ENCODE results near the gene TCEA2. TPM values are rescaled to one million over a fixed set of nuclear protein-coding genes. Genes with fewer than 3 reads are reported as not detected.
A peak's percentile ranks its signal among the peaks of the same experiment; 100 is the strongest.

Gene TCEA2
- total and polyA plus RNA-seq, 2 of the 13 experiments (the other 11 are each of a cell fraction or from before 2014, with no cell fraction given), result 28.1 to 33.7 TPM

GRCh38 chr20:64024141-64024990 lies 38.6 kb upstream of the TCEA2 start (continued):
- TF ChIP-seq KDM5B (CRISPR knock-in tag; IDR thresholded peaks at IDR 0.05; ENCODE audit: borderline replicate concordance) (no peak), ZNF20 (CRISPR knock-in tag; IDR thresholded peaks at IDR 0.05) (no peak), PHF5A (CRISPR knock-in tag; IDR thresholded peaks at IDR 0.05; ENCODE audit: low read depth, unreplicated experiment) (no peak), DMTF1 (CRISPR knock-in tag; IDR thresholded peaks at IDR 0.05) (0 out of 2 replicates have a peak, but pooled peaks have one; percentile 54), NKX3-1 (CRISPR knock-in tag; IDR thresholded peaks at IDR 0.05) (no peak), ELF4 (CRISPR knock-in tag; IDR thresholded peaks at IDR 0.05; ENCODE audit: borderline replicate concordance) (no peak), NFE2 (CRISPR knock-in tag; IDR thresholded peaks at IDR 0.05) (no peak), ZNF713 (CRISPR knock-in tag; IDR thresholded peaks at IDR 0.05) (no peak), ZNF816 (CRISPR knock-in tag; IDR thresholded peaks at IDR 0.05; ENCODE audit: borderline replicate concordance) (no peak), KAT2B (IDR thresholded peaks at IDR 0.05; ENCODE audit: borderline replicate concordance, low read depth, low read length) (no peak), AKAP8 (CRISPR knock-in tag; IDR thresholded peaks at IDR 0.05) (no peak; the same call in 1 of the 2 replicates), IKZF5 (CRISPR knock-in tag; IDR thresholded peaks at IDR 0.05) (peak; percentile 84), ASH2L (IDR thresholded peaks at IDR 0.05; ENCODE audit: insufficient read length, low read depth, low read length) (peak; percentile 94), GRHL1 (CRISPR knock-in tag; conservative IDR thresholded peaks at IDR 0.05) (no peak), DNMT3B (CRISPR knock-in tag; conservative IDR thresholded peaks at IDR 0.05) (no peak)
- TF ChIP-seq, protein P1, sequence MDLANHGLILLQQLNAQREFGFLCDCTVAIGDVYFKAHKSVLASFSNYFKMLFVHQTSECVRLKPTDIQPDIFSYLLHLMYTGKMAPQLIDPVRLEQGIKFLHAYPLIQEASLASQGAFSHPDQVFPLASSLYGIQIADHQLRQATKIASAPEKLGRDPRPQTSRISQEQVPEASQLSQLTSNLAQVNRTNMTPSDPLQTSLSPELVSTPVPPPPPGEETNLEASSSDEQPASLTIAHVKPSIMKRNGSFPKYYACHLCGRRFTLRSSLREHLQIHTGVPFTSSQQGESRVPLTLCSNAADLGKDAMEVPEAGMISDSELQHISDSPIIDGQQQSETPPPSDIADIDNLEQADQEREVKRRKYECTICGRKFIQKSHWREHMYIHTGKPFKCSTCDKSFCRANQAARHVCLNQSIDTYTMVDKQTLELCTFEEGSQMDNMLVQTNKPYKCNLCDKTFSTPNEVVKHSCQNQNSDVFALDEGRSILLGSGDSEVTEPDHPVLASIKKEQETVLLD (CRISPR knock-in tag; IDR thresholded peaks at IDR 0.05; ENCODE audit: low read depth), result no peak
- TF ChIP-seq, protein P2, sequence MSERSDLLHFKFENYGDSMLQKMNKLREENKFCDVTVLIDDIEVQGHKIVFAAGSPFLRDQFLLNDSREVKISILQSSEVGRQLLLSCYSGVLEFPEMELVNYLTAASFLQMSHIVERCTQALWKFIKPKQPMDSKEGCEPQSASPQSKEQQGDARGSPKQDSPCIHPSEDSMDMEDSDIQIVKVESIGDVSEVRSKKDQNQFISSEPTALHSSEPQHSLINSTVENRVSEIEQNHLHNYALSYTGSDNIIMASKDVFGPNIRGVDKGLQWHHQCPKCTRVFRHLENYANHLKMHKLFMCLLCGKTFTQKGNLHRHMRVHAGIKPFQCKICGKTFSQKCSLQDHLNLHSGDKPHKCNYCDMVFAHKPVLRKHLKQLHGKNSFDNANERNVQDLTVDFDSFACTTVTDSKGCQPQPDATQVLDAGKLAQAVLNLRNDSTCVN (CRISPR knock-in tag; IDR thresholded peaks at IDR 0.05; ENCODE audit: borderline replicate concordance), result peak; percentile 78; the same call in 1 of the 2 replicates
- TF ChIP-seq, protein P3, sequence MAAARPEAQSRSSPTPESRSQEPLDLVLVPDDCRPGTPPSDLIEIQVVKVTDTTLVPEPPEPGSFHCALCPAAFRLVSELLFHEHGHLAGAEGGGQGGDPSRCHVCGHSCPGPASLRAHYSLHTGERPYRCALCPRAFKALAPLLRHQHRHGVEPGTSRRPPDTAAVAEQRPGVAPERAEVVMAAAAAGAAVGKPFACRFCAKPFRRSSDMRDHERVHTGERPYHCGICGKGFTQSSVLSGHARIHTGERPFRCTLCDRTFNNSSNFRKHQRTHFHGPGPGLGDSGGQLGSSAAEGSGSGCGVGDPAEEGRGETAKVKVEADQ (CRISPR knock-in tag; IDR thresholded peaks at IDR 0.05; ENCODE audit: borderline replicate concordance), result peak; percentile 94; the same call in 1 of the 2 replicates
- TF ChIP-seq, protein P4, sequence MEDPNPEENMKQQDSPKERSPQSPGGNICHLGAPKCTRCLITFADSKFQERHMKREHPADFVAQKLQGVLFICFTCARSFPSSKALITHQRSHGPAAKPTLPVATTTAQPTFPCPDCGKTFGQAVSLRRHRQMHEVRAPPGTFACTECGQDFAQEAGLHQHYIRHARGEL (CRISPR knock-in tag; IDR thresholded peaks at IDR 0.05), result peak; percentile 80; the same call in 1 of the 2 replicates
